NB4 (cell line): ENCODE measurements around the gene APOL2.
"Not testable (repeated sequence)": the region's sequence is repeated elsewhere in the genome, so short reads cannot be mapped to it uniquely, and the experiment has no call there.

Experiments
- DNase-seq: peaks from one replicate; pipeline ENCODE4 v3.0.0; 2010; ENCODE audit warnings: low read depth
- H3K4me3 ChIP-seq: one replicate; pipeline ENCODE4 v1.5.1; 2011; ENCODE audit warnings: mild to moderate bottlenecking, low read depth, low read length, moderate library complexity
- MYC ChIP-seq: IDR thresholded peaks from 2 replicates; pipeline ENCODE4 v1.6.1; 2011; ENCODE audit warnings: low read depth, low read length
- POLR2A ChIP-seq: IDR thresholded peaks from 2 replicates; pipeline ENCODE4 v1.6.1; 2011; ENCODE audit warnings: mild to moderate bottlenecking; ENCODE audit not compliant: insufficient read length; ENCODE audit errors: extremely low read depth
- TF ChIP-seq, protein P1 (sequence below): IDR thresholded peaks from one replicate; pipeline ENCODE4 v1.5.1; 2012; ENCODE audit warnings: low read depth, low read length
- TF ChIP-seq, protein P2 (sequence below): IDR thresholded peaks from 2 replicates; pipeline ENCODE4 v1.6.1; 2011; ENCODE audit warnings: low read depth, low read length

The APOL2 gene

DNA sequence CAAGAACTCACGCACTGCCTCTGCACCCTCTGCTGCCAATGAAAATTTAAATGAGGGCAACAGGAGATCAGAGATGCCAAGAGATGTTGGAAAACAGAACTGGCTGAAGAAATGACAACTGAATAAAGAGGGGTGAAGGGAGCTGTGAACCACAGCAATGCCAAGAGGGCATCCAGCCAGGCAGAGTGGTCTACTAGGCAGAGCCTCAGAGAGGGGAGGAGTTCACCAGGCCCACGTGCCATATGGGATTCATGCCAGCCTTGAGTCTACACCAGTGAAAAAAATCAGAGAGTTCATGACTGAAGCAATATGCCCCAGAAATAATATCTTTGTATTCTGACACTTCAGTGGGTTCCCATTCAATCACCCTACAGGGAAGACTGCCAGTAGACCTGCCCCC lies 4.4 kb downstream of the APOL2 start:
- no peak for DNase-seq
- H3K4me3 ChIP-seq: no peak overlapping the region
- TF ChIP-seq, protein P1, sequence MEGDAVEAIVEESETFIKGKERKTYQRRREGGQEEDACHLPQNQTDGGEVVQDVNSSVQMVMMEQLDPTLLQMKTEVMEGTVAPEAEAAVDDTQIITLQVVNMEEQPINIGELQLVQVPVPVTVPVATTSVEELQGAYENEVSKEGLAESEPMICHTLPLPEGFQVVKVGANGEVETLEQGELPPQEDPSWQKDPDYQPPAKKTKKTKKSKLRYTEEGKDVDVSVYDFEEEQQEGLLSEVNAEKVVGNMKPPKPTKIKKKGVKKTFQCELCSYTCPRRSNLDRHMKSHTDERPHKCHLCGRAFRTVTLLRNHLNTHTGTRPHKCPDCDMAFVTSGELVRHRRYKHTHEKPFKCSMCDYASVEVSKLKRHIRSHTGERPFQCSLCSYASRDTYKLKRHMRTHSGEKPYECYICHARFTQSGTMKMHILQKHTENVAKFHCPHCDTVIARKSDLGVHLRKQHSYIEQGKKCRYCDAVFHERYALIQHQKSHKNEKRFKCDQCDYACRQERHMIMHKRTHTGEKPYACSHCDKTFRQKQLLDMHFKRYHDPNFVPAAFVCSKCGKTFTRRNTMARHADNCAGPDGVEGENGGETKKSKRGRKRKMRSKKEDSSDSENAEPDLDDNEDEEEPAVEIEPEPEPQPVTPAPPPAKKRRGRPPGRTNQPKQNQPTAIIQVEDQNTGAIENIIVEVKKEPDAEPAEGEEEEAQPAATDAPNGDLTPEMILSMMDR: no peak
- TF ChIP-seq, protein P2, sequence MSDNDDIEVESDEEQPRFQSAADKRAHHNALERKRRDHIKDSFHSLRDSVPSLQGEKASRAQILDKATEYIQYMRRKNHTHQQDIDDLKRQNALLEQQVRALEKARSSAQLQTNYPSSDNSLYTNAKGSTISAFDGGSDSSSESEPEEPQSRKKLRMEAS: no peak
- TF ChIP-seq POLR2A (no peak), MYC (no peak)

DNA sequence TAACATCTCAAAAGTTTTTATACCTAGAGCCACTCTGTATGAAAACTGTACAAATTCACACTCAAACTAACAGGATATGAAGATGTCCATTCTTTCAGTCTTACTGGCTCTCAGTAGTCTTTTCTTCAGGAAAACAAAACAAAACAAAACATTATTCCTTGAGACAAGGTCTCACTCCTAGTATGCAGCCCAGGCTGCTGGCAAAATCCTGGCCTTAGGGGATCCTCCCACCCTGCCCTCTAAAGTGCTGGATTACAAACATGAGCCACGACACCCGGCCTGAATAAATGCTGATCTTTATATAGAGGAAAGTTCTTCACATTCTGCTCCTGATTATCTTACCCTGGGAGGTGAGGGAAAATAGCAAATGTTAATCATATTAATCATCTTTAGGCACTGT lies 5.1 kb downstream of the APOL2 start:
- no peak for DNase-seq
- H3K4me3 ChIP-seq: no peak overlapping the region
- no peak for TF ChIP-seq POLR2A
- TF ChIP-seq MYC: no peak
- TF ChIP-seq, protein P1: no peak
- TF ChIP-seq, protein P2: no peak

DNA sequence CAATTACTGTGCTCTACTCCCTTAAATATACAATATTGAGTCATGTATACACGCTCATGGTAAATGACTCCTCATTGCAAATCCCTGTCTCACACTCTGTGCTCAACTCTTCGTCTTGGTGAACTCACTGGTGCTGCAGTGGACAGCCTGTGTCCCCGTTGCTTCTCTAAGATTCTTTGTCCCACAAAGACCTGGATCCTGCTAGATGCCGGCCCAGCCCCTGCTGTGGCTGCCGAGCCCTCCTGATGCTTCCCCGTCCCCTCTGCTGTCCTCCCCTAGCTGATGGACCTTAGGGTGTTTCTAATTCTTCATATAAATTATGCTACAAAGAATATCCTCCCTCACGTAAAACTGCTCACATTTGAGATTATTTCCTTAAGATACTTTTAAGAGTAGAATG lies 5.5 kb downstream of the APOL2 start:
- no peak overlapping the region for H3K4me3 ChIP-seq
- DNase-seq: no peak
- TF ChIP-seq, protein P1: no peak
- TF ChIP-seq, protein P2: no peak
- TF ChIP-seq MYC: no peak
- no peak for TF ChIP-seq POLR2A

- peak; percentile 32 for DNase-seq
- no peak overlapping the region for H3K4me3 ChIP-seq
- TF ChIP-seq, protein P2: no peak
- TF ChIP-seq, protein P1: no peak
- TF ChIP-seq POLR2A (no peak), MYC (no peak)
Measured at GRCh38 chr22:36232715-36233401, 6.5 kb downstream of the APOL2 start.

- not testable (repeated sequence) for H3K4me3 ChIP-seq, DNase-seq
Measured at GRCh38 chr22:36231051-36231450, 8.3 kb downstream of the APOL2 start.

GRCh38 chr22:36229649-36230048 lies 9.7 kb downstream of the APOL2 start:
- not testable (repeated sequence) for DNase-seq, H3K4me3 ChIP-seq

- no peak for TF ChIP-seq MYC
- TF ChIP-seq, protein P1: no peak
- TF ChIP-seq POLR2A: no peak
- TF ChIP-seq, protein P2: no peak
- no peak for DNase-seq
- H3K4me3 ChIP-seq: no peak overlapping the region
Measured at GRCh38 chr22:36228944-36229343, 10.4 kb downstream of the APOL2 start.

DNA sequence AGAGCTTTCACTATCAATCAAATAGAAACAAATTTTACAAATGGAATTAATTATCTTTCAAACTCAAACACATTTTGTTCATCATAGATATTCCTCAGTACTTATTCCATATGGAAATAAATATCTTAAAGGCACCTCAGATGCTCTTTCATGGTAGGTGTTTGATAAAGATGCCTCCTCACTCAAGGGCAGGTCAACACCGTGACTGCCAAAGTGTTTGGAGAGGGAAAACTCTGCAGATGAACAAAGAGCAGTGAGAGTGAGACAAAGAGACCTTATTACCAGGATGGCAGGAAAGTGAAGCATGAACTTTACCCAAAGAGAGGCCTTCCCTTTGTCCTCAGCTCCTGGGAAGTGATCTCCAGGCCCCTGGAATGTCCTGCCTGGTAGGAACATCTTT lies 11.0 kb downstream of the APOL2 start:
- H3K4me3 ChIP-seq, DNase-seq: not testable (repeated sequence)
